Embryonic facial prominence (tissue), 1 donor: Measurements from ENCODE around the gene TNS2.

Experiments
- DNase-seq: peaks from one replicate; pipeline ENCODE4 v3.0.0-alpha.2; 2016; ENCODE audit errors: extremely low spot score

The TNS2 gene

DNA sequence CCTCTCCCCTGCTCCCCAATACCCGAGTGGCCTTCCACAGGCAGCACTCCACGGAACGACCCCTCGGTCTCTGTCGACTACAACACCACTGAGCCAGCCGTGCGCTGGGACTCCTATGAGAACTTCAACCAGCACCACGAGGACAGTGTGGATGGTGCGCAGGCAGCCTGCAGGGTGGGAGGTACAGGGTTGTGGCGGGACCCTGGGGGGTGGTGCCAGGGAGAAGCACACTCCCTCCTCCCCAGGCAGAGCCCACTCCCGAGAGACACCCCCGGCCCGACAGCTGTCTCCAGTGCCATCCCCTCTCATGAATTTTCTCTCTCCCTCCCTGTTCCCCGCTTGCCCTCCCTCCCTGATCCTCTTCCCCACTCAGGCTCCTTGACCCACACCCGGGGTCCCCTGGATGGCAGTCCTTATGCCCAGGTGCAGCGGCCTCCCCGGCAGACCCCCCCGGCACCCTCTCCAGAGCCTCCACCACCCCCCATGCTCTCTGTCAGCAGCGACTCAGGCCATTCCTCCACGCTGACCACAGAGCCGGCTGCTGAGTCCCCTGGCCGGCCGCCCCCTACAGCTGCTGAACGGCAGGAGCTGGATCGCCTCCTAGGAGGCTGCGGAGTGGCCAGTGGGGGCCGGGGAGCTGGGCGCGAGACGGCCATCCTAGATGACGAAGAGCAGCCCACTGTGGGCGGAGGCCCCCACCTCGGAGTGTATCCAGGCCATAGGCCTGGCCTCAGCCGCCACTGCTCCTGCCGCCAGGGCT, 9.0 kb downstream of the TNS2 start:
- DNase-seq: no peak

DNA sequence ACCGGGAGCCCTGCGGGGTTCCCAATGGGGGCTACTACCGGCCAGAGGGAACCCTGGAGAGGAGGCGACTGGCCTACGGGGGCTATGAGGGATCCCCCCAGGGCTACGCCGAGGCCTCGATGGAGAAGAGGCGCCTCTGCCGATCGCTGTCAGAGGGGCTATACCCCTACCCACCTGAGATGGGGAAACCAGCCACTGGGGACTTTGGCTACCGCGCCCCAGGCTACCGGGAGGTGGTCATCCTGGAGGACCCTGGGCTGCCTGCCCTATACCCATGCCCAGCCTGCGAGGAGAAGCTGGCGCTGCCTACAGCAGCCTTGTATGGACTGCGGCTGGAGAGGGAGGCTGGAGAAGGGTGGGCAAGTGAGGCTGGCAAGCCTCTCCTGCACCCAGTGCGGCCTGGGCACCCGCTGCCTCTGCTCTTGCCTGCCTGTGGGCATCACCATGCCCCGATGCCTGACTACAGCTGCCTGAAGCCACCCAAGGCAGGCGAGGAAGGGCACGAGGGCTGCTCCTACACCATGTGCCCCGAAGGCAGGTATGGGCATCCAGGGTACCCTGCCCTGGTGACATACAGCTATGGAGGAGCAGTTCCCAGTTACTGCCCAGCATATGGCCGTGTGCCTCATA, 9.7 kb downstream of the TNS2 start:
- no peak for DNase-seq

DNA sequence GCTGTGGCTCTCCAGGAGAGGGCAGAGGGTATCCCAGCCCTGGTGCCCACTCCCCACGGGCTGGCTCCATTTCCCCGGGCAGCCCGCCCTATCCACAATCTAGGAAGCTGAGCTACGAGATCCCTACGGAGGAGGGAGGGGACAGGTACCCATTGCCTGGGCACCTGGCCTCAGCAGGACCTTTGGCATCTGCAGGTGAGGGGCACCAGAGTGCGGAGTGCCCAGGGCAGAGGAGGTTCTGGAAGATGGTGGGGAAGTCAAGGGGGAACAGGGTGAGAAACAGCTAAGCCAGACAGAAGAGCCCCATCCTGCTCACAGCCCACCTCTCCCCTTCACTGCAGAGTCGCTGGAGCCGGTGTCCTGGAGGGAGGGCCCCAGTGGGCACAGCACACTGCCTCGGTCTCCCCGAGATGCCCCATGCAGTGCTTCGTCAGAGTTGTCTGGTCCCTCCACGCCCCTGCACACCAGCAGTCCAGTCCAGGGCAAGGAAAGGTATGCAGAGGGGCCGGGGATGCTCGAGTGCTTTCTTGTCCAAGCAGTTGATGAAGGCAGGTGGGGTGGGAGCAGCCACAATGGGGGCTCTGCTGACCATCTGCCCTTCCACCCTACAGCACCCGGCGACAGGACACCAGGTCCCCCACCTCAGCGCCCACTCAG, 10.3 kb downstream of the TNS2 start:
- DNase-seq: no peak

DNA sequence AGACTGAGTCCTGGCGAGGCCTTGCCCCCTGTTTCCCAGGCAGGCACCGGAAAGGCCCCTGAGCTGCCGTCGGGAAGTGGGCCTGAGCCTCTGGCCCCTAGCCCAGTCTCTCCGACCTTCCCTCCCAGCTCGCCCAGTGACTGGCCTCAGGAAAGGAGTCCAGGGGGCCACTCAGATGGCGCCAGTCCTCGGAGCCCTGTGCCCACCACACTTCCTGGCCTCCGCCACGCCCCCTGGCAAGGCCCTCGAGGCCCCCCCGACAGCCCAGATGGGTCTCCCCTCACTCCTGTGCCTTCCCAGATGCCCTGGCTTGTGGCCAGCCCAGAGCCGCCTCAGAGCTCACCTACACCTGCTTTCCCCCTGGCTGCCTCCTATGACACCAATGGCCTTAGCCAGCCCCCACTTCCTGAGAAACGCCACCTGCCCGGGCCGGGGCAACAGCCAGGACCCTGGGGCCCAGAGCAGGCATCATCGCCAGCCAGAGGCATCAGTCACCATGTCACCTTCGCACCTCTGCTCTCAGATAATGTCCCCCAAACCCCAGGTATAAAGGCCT, 10.9 kb downstream of the TNS2 start:
- no peak for DNase-seq

DNA sequence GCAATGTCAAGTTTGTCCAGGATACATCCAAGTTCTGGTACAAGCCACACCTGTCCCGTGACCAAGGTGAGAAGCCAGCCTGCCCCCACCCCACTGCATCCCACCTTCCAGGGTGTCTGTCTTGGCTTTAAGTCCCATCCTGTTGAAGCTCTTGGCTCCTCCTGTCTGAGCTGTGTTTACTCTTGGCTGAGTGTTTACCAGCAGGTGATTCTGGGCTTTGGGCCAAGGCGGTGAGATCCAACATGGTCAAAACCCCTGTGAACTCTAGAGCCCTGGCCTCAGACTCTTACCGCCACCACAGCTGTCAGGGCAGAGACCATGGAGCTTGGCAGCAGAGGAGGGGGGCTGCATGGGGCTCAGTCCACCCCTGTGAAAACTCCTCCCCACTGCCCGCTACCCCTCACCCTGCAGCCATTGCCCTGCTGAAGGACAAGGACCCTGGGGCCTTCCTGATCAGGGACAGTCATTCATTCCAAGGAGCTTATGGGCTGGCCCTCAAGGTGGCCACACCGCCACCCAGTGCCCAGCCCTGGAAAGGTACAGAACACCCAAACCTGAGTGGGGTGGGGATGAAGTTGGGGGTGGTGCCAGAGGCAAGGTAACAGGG, 11.6 kb downstream of the TNS2 start:
- DNase-seq: no peak

DNA sequence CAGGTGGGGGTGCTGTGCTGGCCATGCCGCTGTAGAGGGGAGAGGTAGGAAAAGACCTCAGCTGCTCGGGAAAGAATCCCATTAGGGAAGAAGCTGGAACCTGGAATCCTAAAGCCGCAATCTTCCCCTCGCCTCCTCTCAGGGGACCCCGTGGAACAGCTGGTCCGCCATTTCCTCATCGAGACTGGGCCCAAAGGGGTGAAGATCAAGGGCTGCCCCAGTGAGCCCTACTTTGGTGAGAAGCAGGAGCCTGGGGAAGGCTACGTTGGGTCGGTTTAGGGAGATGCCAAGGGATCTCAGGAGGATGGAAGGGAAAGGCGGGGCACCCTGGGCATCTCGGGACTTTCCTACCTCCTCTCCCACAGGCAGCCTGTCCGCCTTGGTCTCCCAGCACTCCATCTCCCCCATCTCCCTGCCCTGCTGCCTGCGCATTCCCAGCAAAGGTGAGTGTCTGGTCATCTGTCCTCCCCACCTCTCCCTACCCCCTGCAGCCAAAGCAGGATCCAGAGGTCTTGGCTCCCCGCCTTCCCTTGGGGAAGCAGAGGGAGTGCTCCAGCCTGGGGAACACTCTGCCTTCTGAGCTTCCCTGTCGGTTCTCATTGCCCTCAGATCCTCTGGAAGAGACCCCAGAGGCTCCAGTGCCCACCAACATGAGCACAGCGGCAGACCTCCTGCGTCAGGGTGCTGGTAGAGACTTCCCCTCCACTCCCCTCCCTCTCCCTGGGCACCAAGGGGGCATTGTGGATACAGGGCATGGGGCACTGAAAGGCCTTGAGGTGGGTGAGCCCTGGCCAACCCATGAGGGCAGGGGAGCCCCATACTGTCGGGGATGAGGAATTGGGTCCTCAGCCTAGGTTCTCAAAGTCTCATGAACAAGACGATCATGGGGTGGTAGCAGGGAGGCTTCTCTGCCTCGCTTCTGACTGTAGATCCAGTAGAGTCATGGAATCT, 12.4 kb downstream of the TNS2 start:
- no peak for DNase-seq

DNA sequence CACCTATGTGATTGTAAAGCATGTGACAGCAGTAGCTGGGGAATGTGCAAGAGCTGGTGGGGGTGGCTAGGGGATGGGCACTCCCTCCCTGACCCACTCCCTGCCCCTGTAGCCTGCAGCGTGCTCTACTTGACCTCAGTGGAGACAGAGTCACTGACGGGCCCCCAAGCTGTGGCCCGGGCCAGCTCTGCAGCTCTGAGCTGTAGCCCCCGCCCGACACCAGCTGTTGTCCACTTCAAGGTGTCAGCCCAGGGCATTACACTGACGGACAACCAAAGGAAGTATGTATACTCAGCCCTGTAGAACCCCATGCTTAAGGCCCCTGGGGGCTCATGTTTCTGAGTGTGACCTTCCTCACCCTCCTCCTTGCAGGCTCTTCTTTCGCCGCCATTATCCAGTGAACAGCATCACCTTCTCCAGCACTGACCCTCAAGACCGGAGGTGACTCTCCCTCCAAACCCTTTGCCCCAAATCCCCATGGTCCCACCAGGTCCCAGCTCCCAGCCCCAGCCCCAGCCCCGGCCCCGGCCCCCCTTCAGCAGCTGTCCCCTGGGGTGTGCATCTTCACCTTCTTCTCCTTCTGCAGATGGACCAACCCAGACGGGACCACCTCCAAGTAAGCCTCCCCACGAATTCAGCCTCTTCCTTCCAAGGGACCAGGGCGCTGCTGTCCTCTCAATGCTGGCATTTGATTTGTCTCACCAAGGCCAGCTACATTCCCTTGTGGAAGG, 13.3 kb downstream of the TNS2 start:
- no peak for DNase-seq

DNA sequence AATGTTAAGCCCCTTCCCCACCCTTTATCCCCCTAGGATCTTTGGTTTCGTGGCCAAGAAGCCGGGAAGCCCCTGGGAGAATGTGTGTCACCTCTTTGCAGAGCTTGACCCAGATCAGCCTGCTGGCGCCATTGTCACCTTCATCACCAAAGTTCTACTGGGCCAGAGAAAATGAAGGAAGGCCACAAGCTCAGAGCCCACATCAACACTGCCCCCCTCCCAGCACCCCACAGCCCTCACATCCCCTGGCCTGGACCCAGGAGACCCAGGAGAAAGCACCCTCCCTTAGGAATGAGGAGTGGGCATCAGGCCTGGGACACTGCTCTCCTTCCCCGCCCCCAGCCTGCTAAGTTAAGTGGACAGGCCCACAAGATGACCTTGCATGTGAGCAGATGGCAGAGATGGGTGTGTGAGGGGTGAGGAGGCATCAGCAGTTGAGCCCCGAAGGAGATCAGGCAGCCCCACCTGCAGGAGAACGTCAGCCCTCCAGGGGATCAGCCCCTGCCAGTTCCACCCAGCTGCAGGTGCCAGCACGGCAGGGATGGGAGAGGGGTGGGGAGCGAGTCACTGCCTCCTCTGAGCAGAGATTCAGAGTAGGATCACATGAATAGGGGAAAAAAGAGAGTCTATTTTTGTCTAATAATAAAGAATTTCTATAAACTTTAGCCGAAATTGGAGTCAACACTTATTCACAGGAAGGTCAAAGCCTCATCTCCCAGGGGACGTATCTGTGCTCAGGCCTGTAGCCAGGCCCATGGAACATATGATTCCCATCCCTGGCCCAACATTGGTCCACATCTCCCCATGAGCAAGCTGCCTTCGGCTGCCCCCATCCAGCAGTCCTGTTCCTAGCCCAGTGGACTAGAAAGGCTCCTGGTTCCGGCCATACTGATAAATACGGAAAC, 14.1 kb downstream of the TNS2 start:
- DNase-seq: no peak

DNA sequence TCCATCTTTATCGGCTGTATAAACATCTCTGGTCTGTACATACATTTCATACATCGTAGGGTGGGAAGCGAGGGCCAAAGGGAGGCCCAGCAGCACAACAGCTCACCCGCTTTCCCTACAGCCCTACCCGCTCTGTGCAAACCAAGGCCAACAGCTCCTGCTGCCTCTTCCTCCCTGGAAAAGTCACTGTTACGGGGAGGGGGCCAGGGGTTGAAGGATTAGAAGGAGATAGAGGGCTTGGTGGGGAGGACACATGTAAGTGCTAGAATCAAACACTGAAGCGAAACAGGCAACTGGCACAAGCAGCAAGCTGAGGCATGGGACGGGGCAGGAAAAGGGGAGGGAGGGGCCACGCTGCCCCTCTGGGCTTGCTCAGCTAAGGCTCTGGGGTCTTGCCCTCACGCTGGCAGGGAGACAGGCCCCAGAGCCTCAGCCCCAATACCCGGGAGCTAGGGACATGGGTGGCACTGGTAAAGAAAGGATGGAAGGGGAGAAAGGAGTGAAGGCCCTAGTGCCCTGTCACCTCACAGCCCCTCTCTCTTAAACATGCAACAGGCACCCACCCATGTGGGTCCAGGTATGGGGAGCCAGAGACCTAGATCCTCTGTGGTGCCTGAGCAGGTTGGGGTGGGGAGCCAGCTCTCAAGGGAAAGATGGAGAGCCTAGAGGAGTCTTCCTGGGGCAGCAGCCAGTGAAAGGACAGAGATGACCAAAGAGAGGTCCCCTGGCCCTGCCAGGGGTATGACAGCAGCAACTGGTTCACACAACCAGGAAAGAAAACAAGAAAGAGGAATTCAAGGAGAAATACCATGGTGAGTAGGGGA, 15.0 kb downstream of the TNS2 start:
- no peak for DNase-seq

DNA sequence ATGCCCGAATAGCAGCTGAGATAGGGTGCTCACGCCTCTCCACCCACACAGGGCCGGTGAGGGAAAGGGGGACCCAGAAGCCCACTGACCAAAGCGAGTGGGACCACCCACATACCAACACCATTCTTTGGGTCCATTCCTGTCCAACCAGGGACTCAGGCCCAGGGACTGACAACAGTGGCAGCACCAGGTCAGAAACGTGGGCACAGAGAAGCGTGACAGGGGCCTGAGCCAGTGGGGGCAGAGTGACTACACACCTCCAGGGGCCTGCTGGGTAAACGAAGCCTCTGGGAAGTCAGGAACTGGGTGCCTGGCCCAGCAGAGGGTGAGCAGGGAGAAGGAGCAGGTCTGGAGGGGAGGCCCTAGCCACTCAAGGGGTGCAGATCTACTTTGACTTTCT, 15.6 kb downstream of the TNS2 start:
- DNase-seq: no peak

DNA sequence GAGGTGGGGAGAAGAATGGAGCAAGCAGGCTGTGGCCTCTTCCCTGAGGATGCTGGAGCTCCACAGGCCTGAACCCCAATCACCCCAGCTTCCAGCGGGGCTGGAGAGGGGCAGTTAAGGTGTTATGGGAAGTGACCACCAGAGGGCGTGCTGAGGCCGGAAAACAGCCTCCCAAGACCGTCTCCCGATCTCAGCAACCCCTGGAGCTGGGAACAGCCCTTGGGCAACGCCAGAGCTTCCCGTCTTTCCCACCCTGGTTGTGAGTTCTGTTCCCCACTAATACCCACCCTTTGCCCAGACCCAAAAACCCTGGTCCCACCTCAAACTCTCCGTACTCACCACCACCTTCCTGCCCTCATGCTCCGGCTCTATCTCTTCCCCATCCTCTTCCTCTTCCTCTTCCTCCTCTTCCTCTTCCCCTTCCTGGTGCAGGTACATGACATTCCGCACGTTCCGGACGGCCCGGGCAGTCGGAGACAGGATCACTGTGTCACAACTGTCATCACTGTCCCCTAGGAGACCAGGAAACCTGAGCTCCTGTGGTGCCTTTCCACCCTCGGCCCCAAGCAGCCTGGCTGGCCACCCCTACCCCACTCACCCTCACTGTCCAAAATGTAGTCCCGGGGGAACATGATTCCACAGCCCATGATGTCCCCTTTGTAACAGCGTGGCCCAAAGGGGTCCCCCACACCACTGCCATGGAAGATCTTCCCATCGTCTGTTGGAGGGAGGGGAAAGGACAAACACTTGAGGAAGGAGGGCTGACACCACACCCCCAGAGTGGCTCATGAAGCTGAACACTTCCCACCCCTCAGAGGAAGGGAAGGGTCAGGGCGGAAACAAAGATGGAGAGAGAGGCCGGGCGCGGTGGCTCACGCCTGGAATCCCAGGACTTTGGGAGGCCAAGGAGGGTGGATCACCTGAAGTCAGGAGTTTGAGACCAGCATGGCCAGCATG, 16.4 kb downstream of the TNS2 start:
- peak; percentile 73 for DNase-seq

DNA sequence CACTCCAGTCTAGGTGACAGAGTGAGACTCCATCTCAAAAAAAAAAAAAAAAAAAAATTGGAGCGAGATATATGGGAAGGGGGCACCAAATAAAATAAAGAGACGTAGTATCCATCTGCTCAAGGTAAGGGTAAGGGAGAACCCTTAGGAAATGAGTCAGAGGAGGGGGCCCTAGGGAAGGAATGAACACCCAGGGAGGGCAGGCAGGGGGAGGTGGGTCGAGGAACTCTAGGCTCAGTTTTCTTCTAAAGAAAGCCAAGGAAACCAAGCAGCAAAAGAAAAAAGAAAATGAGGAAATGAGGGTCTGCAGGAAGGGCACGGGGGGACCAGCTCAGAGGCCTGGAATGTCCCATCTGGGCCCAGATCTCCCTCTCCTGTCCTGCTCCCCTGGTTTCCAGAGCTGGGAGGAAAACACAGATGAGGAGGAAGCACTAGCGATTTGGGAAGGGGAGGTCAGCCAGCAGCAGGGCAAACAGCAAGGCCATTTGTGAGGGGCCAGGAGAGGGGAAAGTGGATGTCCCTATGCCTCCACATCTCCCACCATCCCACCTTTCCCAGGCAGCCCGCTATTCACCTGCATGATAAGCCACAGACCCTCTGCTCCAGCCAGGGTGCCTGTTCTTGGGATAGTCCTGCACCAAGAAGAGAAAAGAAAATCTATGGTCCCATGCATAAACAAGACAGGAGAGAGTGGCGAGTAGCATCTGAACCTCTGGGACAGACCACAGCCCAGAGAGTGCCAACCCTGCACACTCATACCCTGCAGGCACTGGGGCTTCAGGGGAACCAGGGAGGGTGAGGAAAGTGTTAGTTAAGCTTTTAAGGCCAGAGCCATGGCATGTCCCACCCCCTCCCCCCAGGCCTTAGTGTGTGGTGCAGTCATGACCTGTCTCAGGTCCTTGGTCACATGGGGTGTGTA, 17.5 kb downstream of the TNS2 start:
- no peak for DNase-seq

DNA sequence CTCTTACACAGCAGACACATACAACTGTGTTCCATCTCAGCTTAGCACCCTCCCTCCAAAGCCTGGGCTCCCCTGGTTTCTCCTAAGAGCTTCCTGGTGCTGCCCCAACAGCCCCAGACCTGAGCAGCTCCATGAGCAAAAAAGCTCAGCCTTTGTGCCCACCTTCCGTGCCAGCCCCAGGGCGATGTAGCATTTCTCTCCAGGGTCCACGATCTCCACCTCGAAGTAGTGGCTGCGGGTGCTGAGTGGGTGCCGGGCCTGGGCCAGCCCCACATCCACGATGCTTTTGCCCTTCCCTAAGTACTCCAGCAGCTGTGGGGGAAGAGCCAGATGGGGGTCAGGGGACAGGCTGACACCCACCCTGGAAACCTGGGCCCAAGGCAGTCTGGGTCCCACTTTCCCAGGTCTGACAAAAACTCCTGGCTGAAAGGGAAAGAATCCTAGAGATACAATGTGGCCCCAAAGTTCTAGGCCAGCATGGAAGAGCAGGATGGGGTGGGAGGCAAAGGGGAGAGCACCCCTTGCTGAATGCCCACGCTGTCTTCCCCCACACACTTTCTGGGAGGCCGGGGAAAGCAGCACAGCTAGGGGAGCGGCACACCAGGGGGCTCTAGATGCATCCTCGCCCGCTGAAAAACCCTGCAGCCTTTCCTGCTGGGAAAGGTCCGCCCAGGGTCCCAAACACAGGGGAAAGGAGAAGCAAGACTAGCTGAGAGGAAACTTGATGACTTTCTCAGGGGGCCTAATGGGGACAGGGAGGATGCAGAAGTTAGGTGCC, 18.3 kb downstream of the TNS2 start:
- no peak for DNase-seq

DNA sequence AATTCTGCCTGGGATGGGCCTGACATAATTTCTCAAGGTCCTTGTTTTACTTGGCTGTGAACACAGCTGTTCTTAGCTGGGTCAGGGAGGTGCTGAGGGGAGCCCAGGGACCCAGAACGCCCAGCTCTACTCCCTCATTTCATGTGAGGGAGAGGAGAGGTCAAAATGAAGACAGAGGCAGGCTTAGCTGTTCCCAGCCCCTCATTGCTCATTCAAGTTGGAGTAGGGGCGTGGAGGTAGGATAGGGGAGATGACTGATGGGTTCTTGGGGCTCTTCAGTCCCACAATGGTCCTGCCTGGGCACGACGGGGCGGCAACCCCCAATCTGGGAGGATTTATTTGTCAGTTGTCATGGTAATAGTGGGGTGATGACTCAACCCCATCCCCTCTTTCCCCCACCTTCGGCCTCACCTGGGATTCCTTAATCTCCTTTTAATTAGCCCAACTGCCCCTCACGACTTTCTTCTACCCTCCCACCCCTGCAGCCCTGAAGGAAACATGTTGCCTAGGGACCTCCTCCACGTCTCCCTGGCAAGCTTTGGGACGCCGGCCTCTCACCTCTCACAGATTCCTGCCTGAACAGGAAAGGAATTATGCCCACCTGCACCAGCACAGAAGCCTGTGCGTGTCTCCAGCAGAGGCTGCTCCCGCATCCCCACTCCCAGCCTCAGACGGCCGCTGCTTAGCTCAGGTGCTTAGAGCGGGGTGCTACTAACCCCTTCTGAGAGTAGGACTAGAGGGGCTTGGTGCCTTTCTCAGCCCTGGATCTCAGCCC, 19.1 kb downstream of the TNS2 start:
- no peak for DNase-seq
